HG03442 (cell line): ENCODE data around the gene MAPT.

ENCODE experiments used
- ATAC-seq: cut with Tn5 transposase; IDR thresholded peaks from one replicate; pipeline ENCODE4 v1.9.1; 2021; ENCODE audit warnings: mild to moderate bottlenecking, moderate library complexity; ENCODE audit not compliant: unreplicated experiment

The MAPT gene

GRCh38 chr17:45986056-45986455 lies 91.7 kb downstream of the MAPT start:
- no peak for ATAC-seq

DNA sequence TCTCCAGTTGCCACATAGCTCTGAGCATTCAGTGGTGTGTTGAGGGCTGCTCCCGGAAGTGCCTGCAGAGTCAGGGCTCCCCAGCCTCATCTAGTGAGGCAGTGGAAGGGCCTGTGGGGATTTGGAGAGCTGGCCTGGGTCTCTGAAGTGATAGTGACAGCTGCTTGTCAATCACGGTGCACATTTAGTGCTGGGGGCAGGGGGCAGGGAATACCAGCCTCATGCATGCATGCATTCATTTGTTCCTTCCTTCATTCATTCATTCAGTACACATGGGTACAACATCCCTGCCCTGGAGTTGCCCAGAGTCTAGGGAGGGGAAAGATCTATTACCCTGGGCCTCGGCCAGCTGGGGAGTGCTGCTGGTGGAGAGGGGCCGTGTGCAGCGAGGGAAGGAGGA lies 93.4 kb downstream of the MAPT start:
- ATAC-seq, result no peak

DNA sequence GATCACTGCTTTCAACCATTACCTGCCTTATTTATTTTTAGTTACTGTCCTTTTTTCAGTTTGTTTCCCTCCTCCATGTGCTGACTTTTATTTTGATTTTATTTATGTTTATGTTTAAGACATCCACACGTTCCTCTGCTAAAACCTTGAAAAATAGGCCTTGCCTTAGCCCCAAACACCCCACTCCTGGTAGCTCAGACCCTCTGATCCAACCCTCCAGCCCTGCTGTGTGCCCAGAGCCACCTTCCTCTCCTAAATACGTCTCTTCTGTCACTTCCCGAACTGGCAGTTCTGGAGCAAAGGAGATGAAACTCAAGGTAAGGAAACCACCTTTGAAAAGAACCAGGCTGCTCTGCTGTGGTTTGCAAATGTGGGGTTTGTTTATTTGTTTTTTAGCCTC lies 95.4 kb downstream of the MAPT start:
- ATAC-seq, result no peak

- no peak for ATAC-seq
These were observed 96.5 kb downstream of the MAPT start for GRCh38 chr17:45990886-45991285.

DNA sequence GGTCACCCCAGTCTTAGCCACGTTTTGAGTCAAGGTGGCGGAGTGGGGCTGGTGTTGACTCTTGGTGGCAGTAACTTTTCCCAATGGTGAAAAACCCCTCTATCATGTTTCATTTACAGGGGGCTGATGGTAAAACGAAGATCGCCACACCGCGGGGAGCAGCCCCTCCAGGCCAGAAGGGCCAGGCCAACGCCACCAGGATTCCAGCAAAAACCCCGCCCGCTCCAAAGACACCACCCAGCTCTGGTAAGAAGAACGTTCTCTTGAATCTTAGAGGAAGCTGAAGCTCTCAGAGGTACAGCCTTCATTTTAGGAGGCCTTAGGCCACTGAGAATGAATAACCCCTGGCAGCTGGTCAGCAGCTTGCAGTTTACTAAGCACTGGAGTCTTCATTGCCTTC lies 97.0 kb downstream of the MAPT start:
- ATAC-seq, result no peak

DNA sequence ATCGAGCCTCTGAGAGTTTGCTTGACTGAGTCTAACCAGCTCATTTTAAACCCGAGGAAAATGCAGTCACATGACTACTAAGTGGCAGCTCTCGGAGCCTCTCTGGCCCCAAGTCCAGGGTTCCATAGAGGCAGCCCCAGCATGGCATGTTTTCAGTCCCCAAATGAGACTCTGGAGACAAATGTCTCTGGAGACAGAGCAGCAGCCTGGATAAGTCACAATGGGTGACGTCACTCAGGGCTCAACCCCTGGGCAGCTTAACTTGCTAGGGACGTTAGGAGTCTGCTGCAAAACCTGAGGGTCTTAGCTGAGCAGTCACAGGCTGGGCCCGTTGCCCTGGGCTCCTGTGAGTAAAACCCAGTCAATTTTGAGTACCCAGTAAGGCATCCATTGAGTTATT lies 97.8 kb downstream of the MAPT start:
- ATAC-seq, result no peak

GRCh38 chr17:45992904-45993303 lies 98.5 kb downstream of the MAPT start:
- ATAC-seq, result no peak

DNA sequence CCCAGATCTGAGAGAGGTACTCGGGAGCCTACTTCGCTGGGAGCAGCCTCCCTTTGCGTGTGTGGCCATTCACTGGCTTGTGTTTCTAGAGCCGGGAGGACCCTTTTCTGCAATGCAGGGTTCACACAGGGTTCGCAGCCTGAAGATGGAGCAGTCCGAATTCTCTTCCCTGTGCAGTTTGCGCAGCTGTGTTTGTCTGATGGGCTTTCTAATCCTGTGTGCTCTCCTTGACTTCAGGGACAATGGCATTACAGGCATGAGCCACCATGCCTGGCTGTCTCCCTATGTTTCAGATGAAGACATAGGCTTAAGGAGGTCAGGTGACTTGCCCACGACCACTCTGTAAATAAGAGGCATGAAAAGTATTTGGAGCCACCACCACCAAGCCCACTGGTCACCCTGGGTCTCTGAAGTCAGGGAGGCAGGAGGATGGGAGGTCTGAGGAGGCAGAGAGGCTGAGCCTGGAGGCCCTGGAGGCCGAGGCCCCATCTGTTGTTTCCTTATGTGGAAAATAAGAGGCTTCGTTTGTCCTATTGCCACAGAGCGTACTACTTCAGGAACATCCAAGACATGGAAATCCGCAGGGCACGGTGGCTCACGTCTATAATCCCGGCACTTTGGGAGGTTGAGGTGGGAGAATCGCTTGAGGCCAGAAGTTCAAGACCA lies 99.7 kb downstream of the MAPT start:
- ATAC-seq, result no peak

GRCh38 chr17:45994987-45995386 lies 100.6 kb downstream of the MAPT start:
- ATAC-seq, result no peak

DNA sequence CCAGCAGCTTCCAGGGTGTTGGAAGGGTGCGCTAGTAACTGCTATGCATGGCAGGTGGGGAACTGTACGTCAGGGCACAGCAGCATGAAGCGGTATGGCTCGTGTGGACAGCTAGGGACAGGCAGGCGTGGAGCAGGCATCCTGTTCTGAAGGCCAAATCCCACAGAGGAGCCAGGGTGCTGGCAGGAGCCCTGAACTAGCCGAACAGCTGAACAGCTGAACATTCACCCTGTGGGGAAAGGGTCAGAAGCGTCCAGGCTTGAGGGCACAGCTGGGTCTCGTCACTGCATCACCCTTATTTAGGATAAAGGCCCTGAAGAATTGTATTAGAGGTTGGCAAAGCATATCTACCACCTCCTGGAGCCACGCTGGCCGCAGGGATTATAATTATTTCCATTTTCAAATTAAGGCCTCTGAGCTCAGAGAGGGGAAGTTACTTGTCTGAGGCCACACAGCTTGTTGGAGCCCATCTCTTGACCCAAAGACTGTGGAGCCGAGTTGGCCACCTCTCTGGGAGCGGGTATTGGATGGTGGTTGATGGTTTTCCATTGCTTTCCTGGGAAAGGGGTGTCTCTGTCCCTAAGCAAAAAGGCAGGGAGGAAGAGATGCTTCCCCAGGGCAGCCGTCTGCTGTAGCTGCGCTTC lies 101.4 kb downstream of the MAPT start:
- ATAC-seq, result no peak

DNA sequence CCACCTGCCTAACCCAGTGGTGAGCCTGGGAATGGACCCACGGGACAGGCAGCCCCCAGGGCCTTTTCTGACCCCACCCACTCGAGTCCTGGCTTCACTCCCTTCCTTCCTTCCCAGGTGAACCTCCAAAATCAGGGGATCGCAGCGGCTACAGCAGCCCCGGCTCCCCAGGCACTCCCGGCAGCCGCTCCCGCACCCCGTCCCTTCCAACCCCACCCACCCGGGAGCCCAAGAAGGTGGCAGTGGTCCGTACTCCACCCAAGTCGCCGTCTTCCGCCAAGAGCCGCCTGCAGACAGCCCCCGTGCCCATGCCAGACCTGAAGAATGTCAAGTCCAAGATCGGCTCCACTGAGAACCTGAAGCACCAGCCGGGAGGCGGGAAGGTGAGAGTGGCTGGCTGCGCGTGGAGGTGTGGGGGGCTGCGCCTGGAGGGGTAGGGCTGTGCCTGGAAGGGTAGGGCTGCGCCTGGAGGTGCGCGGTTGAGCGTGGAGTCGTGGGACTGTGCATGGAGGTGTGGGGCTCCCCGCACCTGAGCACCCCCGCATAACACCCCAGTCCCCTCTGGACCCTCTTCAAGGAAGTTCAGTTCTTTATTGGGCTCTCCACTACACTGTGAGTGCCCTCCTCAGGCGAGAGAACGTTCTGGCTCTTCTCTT lies 102.1 kb downstream of the MAPT start:
- ATAC-seq, result no peak

GRCh38 chr17:45997166-45997565 lies 102.8 kb downstream of the MAPT start:
- ATAC-seq, result no peak

GRCh38 chr17:45997624-45998023 lies 103.3 kb downstream of the MAPT start:
- no peak for ATAC-seq

DNA sequence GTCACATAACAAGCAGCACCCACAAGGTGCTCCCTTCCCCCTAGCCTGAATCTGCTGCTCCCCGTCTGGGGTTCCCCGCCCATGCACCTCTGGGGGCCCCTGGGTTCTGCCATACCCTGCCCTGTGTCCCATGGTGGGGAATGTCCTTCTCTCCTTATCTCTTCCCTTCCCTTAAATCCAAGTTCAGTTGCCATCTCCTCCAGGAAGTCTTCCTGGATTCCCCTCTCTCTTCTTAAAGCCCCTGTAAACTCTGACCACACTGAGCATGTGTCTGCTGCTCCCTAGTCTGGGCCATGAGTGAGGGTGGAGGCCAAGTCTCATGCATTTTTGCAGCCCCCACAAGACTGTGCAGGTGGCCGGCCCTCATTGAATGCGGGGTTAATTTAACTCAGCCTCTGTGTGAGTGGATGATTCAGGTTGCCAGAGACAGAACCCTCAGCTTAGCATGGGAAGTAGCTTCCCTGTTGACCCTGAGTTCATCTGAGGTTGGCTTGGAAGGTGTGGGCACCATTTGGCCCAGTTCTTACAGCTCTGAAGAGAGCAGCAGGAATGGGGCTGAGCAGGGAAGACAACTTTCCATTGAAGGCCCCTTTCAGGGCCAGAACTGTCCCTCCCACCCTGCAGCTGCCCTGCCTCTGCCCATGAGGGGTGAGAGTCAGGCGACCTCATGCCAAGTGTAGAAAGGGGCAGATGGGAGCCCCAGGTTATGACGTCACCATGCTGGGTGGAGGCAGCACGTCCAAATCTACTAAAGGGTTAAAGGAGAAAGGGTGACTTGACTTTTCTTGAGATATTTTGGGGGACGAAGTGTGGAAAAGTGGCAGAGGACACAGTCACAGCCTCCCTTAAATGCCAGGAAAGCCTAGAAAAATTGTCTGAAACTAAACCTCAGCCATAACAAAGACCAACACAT lies 104.9 kb downstream of the MAPT start, which contains the start of gene STH:
STH (plus strand) TSS at position 264 of the 913 bp plus-strand sequence; CDS start at position 294, 30 bp downstream.
- ATAC-seq, result no peak

GRCh38 chr17:45999900-46000290 lies 105.5 kb downstream of the MAPT start:
- no peak for ATAC-seq

DNA sequence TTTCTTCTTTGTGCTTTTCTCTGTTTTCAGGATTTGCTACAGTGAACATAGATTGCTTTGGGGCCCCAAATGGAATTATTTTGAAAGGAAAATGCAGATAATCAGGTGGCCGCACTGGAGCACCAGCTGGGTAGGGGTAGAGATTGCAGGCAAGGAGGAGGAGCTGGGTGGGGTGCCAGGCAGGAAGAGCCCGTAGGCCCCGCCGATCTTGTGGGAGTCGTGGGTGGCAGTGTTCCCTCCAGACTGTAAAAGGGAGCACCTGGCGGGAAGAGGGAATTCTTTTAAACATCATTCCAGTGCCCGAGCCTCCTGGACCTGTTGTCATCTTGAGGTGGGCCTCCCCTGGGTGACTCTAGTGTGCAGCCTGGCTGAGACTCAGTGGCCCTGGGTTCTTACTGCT lies 105.9 kb downstream of the MAPT start:
- ATAC-seq, result no peak

DNA sequence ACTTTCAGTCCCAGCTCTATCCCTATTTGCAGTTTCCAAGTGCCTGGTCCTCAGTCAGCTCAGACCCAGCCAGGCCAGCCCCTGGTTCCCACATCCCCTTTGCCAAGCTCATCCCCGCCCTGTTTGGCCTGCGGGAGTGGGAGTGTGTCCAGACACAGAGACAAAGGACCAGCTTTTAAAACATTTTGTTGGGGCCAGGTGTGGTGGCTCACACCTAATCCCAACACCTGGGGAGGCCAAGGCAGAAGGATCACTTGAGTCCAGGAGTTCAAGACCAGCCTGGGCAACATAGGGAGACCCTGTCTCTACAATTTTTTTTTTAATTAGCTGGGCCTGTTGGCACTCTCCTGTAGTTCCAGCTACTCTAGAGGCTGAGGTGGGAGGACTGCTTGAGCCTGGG lies 106.4 kb downstream of the MAPT start:
- ATAC-seq, result no peak

GRCh38 chr17:46001390-46002310 lies 107.3 kb downstream of the MAPT start:
- no peak for ATAC-seq

DNA sequence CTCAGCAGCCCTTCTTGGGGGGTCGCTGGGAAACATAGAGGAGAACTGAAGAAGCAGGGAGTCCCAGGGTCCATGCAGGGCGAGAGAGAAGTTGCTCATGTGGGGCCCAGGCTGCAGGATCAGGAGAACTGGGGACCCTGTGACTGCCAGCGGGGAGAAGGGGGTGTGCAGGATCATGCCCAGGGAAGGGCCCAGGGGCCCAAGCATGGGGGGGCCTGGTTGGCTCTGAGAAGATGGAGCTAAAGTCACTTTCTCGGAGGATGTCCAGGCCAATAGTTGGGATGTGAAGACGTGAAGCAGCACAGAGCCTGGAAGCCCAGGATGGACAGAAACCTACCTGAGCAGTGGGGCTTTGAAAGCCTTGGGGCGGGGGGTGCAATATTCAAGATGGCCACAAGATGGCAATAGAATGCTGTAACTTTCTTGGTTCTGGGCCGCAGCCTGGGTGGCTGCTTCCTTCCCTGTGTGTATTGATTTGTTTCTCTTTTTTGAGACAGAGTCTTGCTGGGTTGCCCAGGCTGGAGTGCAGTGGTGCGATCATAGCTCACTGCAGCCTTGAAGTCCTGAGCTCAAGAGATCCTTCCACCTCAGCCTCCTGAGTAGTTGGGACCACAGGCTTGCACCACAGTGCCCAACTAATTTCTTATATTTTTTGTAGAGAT lies 108.1 kb downstream of the MAPT start:
- peak; percentile 57 for ATAC-seq

GRCh38 chr17:46002973-46003316 lies 108.6 kb downstream of the MAPT start:
- ATAC-seq, result no peak
